GM23248 (cell line): ENCODE measurements around the gene XXYLT1. TPM values are rescaled to one million over a fixed set of nuclear protein-coding genes. Genes with fewer than 3 reads are reported as not detected.

Experiments used
- DNase-seq: peaks from one replicate; pipeline ENCODE4 v3.0.0-alpha.2; 2015
- H2AFZ ChIP-seq: fragments of 200-600 bp; sonication (generic); 2 replicates; pipeline ENCODE4 v1.6.1; 2016; ENCODE audit warnings: antibody characterized with exemption
- H3F3A ChIP-seq: fragments of 200-600 bp; sonication (generic); 2 replicates; pipeline ENCODE4 v1.6.1; 2016; ENCODE audit warnings: mild to moderate bottlenecking, antibody characterized with exemption, mixed run types; ENCODE audit not compliant: insufficient read depth
- H3K27ac ChIP-seq: fragments of 200-600 bp; sonication (generic); 2 replicates; pipeline ENCODE4 v1.5.1; 2016; ENCODE audit warnings: mild to moderate bottlenecking
- H3K27me3 ChIP-seq: fragments of 200-600 bp; sonication (generic); replicated peaks from 2 replicates; pipeline ENCODE4 v1.6.1; 2016; ENCODE audit warnings: mild to moderate bottlenecking; ENCODE audit not compliant: insufficient read depth
- H3K36me3 ChIP-seq: fragments of 200-600 bp; sonication (generic); 2 replicates; pipeline ENCODE4 v1.6.1; 2016; ENCODE audit warnings: low read depth, mild to moderate bottlenecking
- H3K4me1 ChIP-seq: fragments of 200-600 bp; sonication (generic); 2 replicates; pipeline ENCODE4 v1.6.1; 2016; ENCODE audit warnings: mild to moderate bottlenecking; ENCODE audit not compliant: insufficient read depth
- H3K4me2 ChIP-seq: fragments of 200-600 bp; sonication (generic); one replicate; pipeline ENCODE4 v1.6.1; 2016; ENCODE audit warnings: mild to moderate bottlenecking; ENCODE audit not compliant: unreplicated experiment
- H3K4me3 ChIP-seq: fragments of 200-600 bp; sonication (generic); 2 replicates; pipeline ENCODE4 v1.5.1; 2016; ENCODE audit warnings: mild to moderate bottlenecking
- H3K79me2 ChIP-seq: fragments of 200-600 bp; sonication (generic); 2 replicates; pipeline ENCODE4 v1.6.1; 2016; ENCODE audit warnings: mild to moderate bottlenecking; ENCODE audit not compliant: insufficient read depth
- H3K9ac ChIP-seq: fragments of 200-600 bp; sonication (generic); 2 replicates; pipeline ENCODE4 v1.6.1; 2016; ENCODE audit warnings: mild to moderate bottlenecking
- H3K9me2 ChIP-seq: fragments of 200-600 bp; sonication (generic); 2 replicates; pipeline ENCODE4 v1.6.1; 2016; ENCODE audit warnings: mixed run types, mild to moderate bottlenecking, moderate library complexity; ENCODE audit not compliant: insufficient read depth
- H3K9me3 ChIP-seq: fragments of 200-600 bp; sonication (generic); one replicate; pipeline ENCODE4 v1.6.1; 2017; ENCODE audit warnings: low read depth
- H4K20me1 ChIP-seq: fragments of 200-600 bp; sonication (generic); 2 replicates; pipeline ENCODE4 v1.6.0; 2016; ENCODE audit not compliant: insufficient read depth
- EZH2 ChIP-seq: fragments of 200-600 bp; sonication (generic); IDR thresholded peaks from 2 replicates; pipeline ENCODE4 v1.6.1; 2018; ENCODE audit warnings: antibody characterized with exemption, mild to moderate bottlenecking; ENCODE audit not compliant: insufficient read depth, poor library complexity, severe bottlenecking
- EZH2phosphoT487 ChIP-seq: fragments of 200-600 bp; sonication (generic); IDR thresholded peaks from 2 replicates; pipeline ENCODE4 v1.6.1; 2018; ENCODE audit warnings: antibody characterized with exemption, moderate library complexity, mild to moderate bottlenecking, low read depth; ENCODE audit not compliant: insufficient read depth
- whole genome bisulfite sequencing, 2 experiments: methylation state at CpG; one replicate each; pipeline ENCODE4 v1.1.6; 2015 to 2017; ENCODE audit warnings: low lambda C conversion rate in 2 of 2, low coverage in 1 of 2; ENCODE audit errors: missing lambda C conversion rate in 2 of 2; 5-methylcytosine and 5-hydroxymethylcytosine counted together
- in situ Hi-C: fragments of 300-500 bp; cut with MboI; formaldehyde crosslinking; loops from 2 replicates; pipeline ENCODE4 v1.15.0; 2020
- polyA plus RNA-seq: library from polyadenylated mRNA; unstranded; fragments of >200 nt; fragmentation: Nextera tagmentation; extraction: Ambion mirVana; gene quantifications from 2 replicates; pipeline ENCODE4 v1.2.1, GENCODE V29; 2016
- total RNA-seq: library from RNA; depleted of rRNA; stranded (reverse); fragments of >200 nt; shearing (Covaris generic); gene quantifications from 2 replicates; pipeline ENCODE4 v1.2.3, GENCODE V29; 2014

Gene XXYLT1
- total and polyA plus RNA-seq, 2 experiments from 2014 or later = 22.8 to 44.7 TPM

GRCh38 chr3:195032955-195033354, 238.0 kb downstream of the XXYLT1 start:
- Histone ChIP-seq H3K9me2 (no peaks in the 10 kb centered on the region), H4K20me1 (no peaks in the 10 kb centered on the region), H3F3A (no peaks in the 10 kb centered on the region), H3K4me1 (no peaks in the 10 kb centered on the region), H2AFZ (no peak overlapping the region), H3K9me3 (no peaks in the 10 kb centered on the region), H3K36me3 (no peaks in the 10 kb centered on the region), H3K79me2 (no peaks in the 10 kb centered on the region), H3K27ac (no peak overlapping the region), H3K27me3 (no peaks in the 10 kb centered on the region), H3K9ac (no peak overlapping the region), H3K4me3 (no peak overlapping the region), H3K4me2 (no peak overlapping the region)
- 80 to 82% methylated on average over 10 of the region's 10 CpGs for WGBS, 2 experiments
- in situ Hi-C loops = no loop called here
- DNase-seq = no peak
- no peak for TF ChIP-seq EZH2
- TF ChIP-seq EZH2phosphoT487 = no peak

GRCh38 chr3:195032106-195032759, 238.7 kb downstream of the XXYLT1 start:
- H3K9ac ChIP-seq = no peak overlapping the region
- H2AFZ ChIP-seq = no peak overlapping the region
- no peak overlapping the region for H3K4me2 ChIP-seq
- H3K79me2 ChIP-seq = no peaks in the 10 kb centered on the region
- no peaks in the 10 kb centered on the region for H3K27me3 ChIP-seq
- in situ Hi-C loops = no loop called here
- no peaks in the 10 kb centered on the region for H3K9me3 ChIP-seq
- no peaks in the 10 kb centered on the region for H3K4me1 ChIP-seq
- WGBS, 2 experiments = 65 to 67% methylated on average over 12 of the region's 12 CpGs
- no peak overlapping the region for H3K4me3 ChIP-seq
- H3K36me3 ChIP-seq = no peaks in the 10 kb centered on the region
- H4K20me1 ChIP-seq = no peaks in the 10 kb centered on the region
- no peaks in the 10 kb centered on the region for H3K9me2 ChIP-seq
- DNase-seq = no peak
- H3K27ac ChIP-seq = no peak overlapping the region
- TF ChIP-seq EZH2 (no peak), EZH2phosphoT487 (no peak)
- H3F3A ChIP-seq = no peaks in the 10 kb centered on the region

- Histone ChIP-seq H3K9me2 (no peaks in the 10 kb centered on the region), H4K20me1 (no peaks in the 10 kb centered on the region), H3K9me3 (no peaks in the 10 kb centered on the region), H3K4me3 (no peak overlapping the region), H3K4me1 (no peaks in the 10 kb centered on the region), H3K36me3 (no peaks in the 10 kb centered on the region), H3K79me2 (no peaks in the 10 kb centered on the region), H3K9ac (no peak overlapping the region), H2AFZ (no peak overlapping the region), H3F3A (no peaks in the 10 kb centered on the region), H3K27ac (no peak overlapping the region), H3K27me3 (no peaks in the 10 kb centered on the region), H3K4me2 (no peak overlapping the region)
- DNase-seq = no peak
- 66 to 74% methylated on average over 5 of the region's 5 CpGs for WGBS, 2 experiments
- TF ChIP-seq EZH2phosphoT487 = no peak
- no peak for TF ChIP-seq EZH2
- in situ Hi-C loops = no loop called here
Measured at GRCh38 chr3:195031574-195032003, 239.4 kb downstream of the XXYLT1 start.

GRCh38 chr3:195030791-195031321, 240.1 kb downstream of the XXYLT1 start:
- 79 to 81% methylated on average over 13 of the region's 13 CpGs for WGBS, 2 experiments
- in situ Hi-C loops = no loop called here
- no peak overlapping the region for H3K4me3 ChIP-seq
- H3K36me3 ChIP-seq = no peaks in the 10 kb centered on the region
- H3K4me2 ChIP-seq = no peak overlapping the region
- no peaks in the 10 kb centered on the region for H3F3A ChIP-seq
- DNase-seq = no peak
- no peaks in the 10 kb centered on the region for H3K79me2 ChIP-seq
- no peak overlapping the region for H2AFZ ChIP-seq
- H3K27ac ChIP-seq = no peak overlapping the region
- no peaks in the 10 kb centered on the region for H3K9me2 ChIP-seq
- TF ChIP-seq EZH2 (no peak), EZH2phosphoT487 (no peak)
- H4K20me1 ChIP-seq = no peaks in the 10 kb centered on the region
- H3K9ac ChIP-seq = no peak overlapping the region
- H3K27me3 ChIP-seq = no peaks in the 10 kb centered on the region
- no peaks in the 10 kb centered on the region for H3K4me1 ChIP-seq
- H3K9me3 ChIP-seq = no peaks in the 10 kb centered on the region
